Stomach (tissue), 9 donors: ENCODE results near the gene CDK15. TPM values are rescaled to one million over a fixed set of nuclear protein-coding genes. Genes with fewer than 3 reads are reported as not detected.

Experiments used
- DNase-seq, 2 donors: peaks; one replicate each; pipeline versions ENCODE4 v3.0.0 to v3.0.0-alpha.2; 2013 to 2019
- H3K27ac ChIP-seq, 5 donors: fragments of 200-600 bp in 4 of 5; sonication (generic) in 4 of 5; one replicate each; pipeline ENCODE4 v1.5.1; 2013 to 2019; ENCODE audit warnings: mild to moderate bottlenecking in 1 of 5, moderate library complexity in 1 of 5
- H3K27me3 ChIP-seq, 3 donors: fragments of 200-600 bp; sonication (generic); one replicate each; pipeline ENCODE4 v1.5.1; 2017 to 2019; ENCODE audit warnings: mixed run types in 1 of 3
- H3K36me3 ChIP-seq, 4 donors: fragments of 200-600 bp; sonication (generic); 1 replicate in 3 of 4; 2 replicates in 1 of 4; pipeline ENCODE4 v1.5.1; 2016 to 2019
- H3K4me1 ChIP-seq, 4 donors: fragments of 200-600 bp; sonication (generic); one replicate each; pipeline ENCODE4 v1.5.1; 2016 to 2019
- H3K4me3 ChIP-seq, 4 donors: fragments of 200-600 bp; sonication (generic) in 3 of 4; one replicate each; pipeline ENCODE4 v1.5.1; 2016 to 2019; ENCODE audit warnings: mild to moderate bottlenecking in 1 of 4
- H3K9me3 ChIP-seq, 4 donors: fragments of 200-600 bp; sonication (generic); one replicate each; pipeline ENCODE4 v1.5.1; 2016 to 2019
- EP300 ChIP-seq: sonication (generic); formaldehyde crosslinking; IDR thresholded peaks from one replicate; pipeline ENCODE4 v1.6.1; 2017; ENCODE audit warnings: antibody characterized with exemption
- POLR2A ChIP-seq, 4 donors: fragments of 450-650 bp; IDR thresholded peaks; one replicate each; pipeline ENCODE4 v1.6.1; 2016; ENCODE audit warnings: antibody characterized with exemption in 4 of 4, control low read depth in 2 of 4, mild to moderate bottlenecking in 1 of 4, moderate library complexity in 1 of 4
- POLR2AphosphoS5 ChIP-seq, 3 donors: sonication (generic); formaldehyde crosslinking; IDR thresholded peaks; one replicate each; pipeline ENCODE4 v1.6.1; 2016; ENCODE audit warnings: antibody characterized with exemption in 3 of 3
- WGBS, 5 donors: extraction: QIAGEN DNeasy Blood & Tissue Kit in 3 of 5; methylation state at CpG; one replicate each; pipeline versions ENCODE4 v1.1.5 to v1.1.7; 2013 to 2018; 5-methylcytosine and 5-hydroxymethylcytosine counted together
- intact Hi-C: fragments of 100-400 bp; cut with DNase I; formaldehyde crosslinking; loops from one replicate; pipeline ENCODE4 v1.15.1; 2023; ENCODE audit warnings: low total_unique reads
- polyA plus RNA-seq, 3 donors: library from polyadenylated mRNA; stranded (reverse); fragments of 200-250 nt; gene quantifications; one replicate each; pipeline ENCODE4 v1.2.3, GENCODE V29; 2013
- total RNA-seq, 5 donors: library from RNA; depleted of rRNA; stranded (reverse); fragments of >200 nt; gene quantifications; one replicate each; pipeline versions ENCODE4 v1.1.0 to v1.2.3, GENCODE V29; 2014 to 2016
- TF ChIP-seq, protein P1 (sequence below), 7 experiments: fragments of 450-650 bp in 4 of 7; fragments of 200-600 bp in 3 of 7; sonication (generic) in 3 of 7; IDR thresholded peaks; one replicate each; pipeline ENCODE4 v1.5.1; 2016 to 2019; ENCODE audit warnings: antibody characterized with exemption in 7 of 7, control low read depth in 2 of 7, mild to moderate bottlenecking in 1 of 7
- donor health status: healthy with polysubstance abuse.
- donor health status: Bipolar disorder and iron deficiency.
- donor health status: healthy.

Gene CDK15
- total and polyA plus RNA-seq, 8 donors, result 0.08 to 24.1 (median 3.2) TPM; not detected in 2

DNA sequence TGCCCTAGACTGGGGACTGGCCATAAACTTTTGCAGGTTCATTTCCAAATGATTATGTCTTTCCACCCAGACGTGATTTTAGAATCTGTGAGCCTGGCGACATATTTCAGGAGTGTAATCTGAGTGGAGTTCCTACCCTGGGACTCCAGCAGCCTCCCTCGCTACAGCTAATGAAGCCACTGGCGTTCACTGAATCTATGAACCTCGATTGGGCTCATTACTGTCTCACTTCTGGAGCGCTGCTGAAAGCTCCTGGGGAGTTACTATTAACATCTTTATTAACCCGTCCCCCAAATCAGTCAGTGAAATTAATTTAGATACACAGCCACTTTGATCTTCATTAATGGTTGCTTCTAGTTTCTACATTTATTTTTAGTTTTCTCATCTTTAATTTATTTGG, 56.5 kb downstream of the CDK15 start:
- no peak overlapping the region for H3K4me3 ChIP-seq
- no peaks in the 10 kb centered on the region for H3K36me3 ChIP-seq
- 90 to 94% (median 91%) methylated on average over 7 of the region's 7 CpGs for WGBS, 5 donors
- peaks cover 0 to 53% (median 6%) of the 10 kb centered on the region in 3 donors for H3K27me3 ChIP-seq
- H3K27ac ChIP-seq, result no peak overlapping the region
- H3K9me3 ChIP-seq, result no peaks in the 10 kb centered on the region
- intact Hi-C loops, result loop anchor here (5.0 kb wide), 1 partner anchor 319 kb away; no protein-coding TSS in a partner anchor
- DNase-seq, result no peak
- peaks cover 0 to 46% (median 8%) of the 10 kb centered on the region in 4 donors for H3K4me1 ChIP-seq
- TF ChIP-seq POLR2A (IDR thresholded peaks at IDR 0.05), result no peak
- TF ChIP-seq POLR2AphosphoS5 (IDR thresholded peaks at IDR 0.05), result no peak
- TF ChIP-seq EP300, result no peak
- TF ChIP-seq, protein P1, sequence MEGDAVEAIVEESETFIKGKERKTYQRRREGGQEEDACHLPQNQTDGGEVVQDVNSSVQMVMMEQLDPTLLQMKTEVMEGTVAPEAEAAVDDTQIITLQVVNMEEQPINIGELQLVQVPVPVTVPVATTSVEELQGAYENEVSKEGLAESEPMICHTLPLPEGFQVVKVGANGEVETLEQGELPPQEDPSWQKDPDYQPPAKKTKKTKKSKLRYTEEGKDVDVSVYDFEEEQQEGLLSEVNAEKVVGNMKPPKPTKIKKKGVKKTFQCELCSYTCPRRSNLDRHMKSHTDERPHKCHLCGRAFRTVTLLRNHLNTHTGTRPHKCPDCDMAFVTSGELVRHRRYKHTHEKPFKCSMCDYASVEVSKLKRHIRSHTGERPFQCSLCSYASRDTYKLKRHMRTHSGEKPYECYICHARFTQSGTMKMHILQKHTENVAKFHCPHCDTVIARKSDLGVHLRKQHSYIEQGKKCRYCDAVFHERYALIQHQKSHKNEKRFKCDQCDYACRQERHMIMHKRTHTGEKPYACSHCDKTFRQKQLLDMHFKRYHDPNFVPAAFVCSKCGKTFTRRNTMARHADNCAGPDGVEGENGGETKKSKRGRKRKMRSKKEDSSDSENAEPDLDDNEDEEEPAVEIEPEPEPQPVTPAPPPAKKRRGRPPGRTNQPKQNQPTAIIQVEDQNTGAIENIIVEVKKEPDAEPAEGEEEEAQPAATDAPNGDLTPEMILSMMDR (IDR thresholded peaks at IDR 0.05), result no peak

DNA sequence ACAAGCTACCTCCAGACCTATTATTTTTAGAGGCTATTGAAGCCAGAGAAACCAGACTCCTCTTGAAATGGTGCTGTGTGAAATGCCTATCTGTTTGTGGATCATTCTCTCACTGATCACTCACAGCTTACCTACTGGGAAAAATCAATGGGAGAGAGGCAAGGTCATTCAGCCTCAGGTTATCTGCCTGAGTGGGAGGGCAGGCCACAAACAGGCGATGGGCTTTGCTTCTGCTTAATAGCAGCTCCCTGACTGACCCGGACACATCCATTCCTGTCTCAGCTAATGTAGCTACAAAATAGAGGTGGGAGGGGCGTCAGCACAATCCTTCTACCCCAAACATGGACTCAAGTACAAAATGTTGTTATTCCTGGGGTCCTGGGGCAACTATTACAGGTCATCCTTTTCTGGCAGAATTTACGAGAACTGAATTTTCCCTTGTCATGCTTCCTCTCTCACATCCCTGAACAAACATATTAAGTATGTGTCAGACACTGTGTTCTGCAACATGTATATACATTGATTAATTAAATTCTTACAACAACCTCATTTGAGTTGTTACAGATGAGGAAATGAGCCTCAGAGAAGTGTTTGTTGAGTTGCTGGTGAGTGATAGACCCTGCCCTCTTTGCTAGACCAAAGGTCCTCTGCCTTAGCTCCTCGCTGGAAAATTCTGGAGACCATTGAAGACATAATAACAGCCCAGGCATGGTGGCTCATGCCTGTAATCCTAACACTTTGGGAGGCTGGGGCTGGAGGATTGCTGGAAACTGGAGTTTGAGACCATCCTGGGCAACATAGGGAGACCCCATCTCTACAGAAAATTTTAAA, 60.5 kb downstream of the CDK15 start:
- intact Hi-C loops, result no loop called here
- TF ChIP-seq POLR2A (IDR thresholded peaks at IDR 0.05) (no peak), POLR2AphosphoS5 (IDR thresholded peaks at IDR 0.05) (no peak), EP300 (no peak)
- TF ChIP-seq, protein P1 (IDR thresholded peaks at IDR 0.05), result no peak
- Histone ChIP-seq H3K27ac (no peak overlapping the region), H3K27me3 (peaks cover 0 to 22% (median 0%) of the 10 kb centered on the region in 3 donors), H3K4me3 (no peak overlapping the region), H3K36me3 (no peaks in the 10 kb centered on the region), H3K9me3 (no peaks in the 10 kb centered on the region), H3K4me1 (peaks cover 0 to 14% (median 0%) of the 10 kb centered on the region in 4 donors)
- DNase-seq, result peak in 1 of 2 donors; percentile 21
- 37 to 65% (median 56%) methylated on average over 5 of the region's 5 CpGs for WGBS, 5 donors

DNA sequence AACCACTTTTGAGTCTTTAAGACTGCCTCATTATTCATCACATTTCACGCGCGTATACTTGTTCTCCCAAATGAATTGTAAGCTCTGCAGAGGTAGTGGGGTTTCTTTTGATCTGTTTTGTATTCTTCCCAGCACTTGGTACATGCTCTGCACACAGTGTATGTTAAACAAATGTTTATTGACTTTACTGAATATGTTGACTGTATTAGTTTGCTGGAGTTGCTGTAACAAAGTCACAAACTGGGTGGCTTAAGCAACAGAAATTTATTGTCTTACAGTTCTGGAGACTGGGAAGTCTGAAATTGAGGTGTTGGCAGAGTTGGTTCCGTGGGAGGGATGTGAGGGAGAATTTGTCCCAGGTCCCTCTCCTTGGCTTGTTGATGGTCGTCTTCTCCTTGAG, 65.1 kb downstream of the CDK15 start:
- TF ChIP-seq, protein P1 (IDR thresholded peaks at IDR 0.05), result no peak
- TF ChIP-seq EP300 (no peak), POLR2A (IDR thresholded peaks at IDR 0.05) (no peak), POLR2AphosphoS5 (IDR thresholded peaks at IDR 0.05) (no peak)
- DNase-seq, result no peak
- H3K4me1 ChIP-seq, result peaks cover 0 to 9% (median 0%) of the 10 kb centered on the region in 4 donors
- no peaks in the 10 kb centered on the region for H3K36me3 ChIP-seq
- H3K27me3 ChIP-seq, result peaks cover 0 to 12% (median 0%) of the 10 kb centered on the region in 3 donors
- no peaks in the 10 kb centered on the region for H3K9me3 ChIP-seq
- intact Hi-C loops, result no loop called here
- H3K4me3 ChIP-seq, result no peak overlapping the region
- WGBS, 5 donors, result 93 to 98% (median 97%) methylated on average over 5 of the region's 5 CpGs
- H3K27ac ChIP-seq, result no peak overlapping the region

DNA sequence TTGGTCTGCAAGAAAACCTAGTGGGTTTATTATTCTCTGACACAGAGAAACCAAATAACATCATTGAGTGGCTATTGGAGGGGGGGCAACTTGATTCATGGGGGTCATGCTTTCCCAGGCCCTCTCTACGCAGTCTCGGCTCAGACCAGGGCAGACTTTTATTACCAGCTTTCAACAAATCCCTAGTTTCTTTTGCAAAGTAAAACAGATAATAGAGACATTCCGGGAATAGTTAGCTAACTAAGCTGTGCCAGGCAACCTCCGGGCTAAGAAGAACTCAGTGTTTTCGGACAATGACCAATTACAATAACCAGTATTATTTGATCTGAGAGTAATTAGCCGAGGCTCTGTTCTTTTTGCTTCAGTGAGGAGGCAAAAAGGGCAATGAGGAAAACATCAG, 66.3 kb downstream of the CDK15 start:
- no peaks in the 10 kb centered on the region for H3K9me3 ChIP-seq
- no peaks in the 10 kb centered on the region for H3K36me3 ChIP-seq
- H3K27me3 ChIP-seq, result peaks cover 0 to 7% (median 0%) of the 10 kb centered on the region in 3 donors
- WGBS, 5 donors, result 84 to 91% (median 89%) methylated on average over 6 of the region's 6 CpGs
- intact Hi-C loops, result no loop called here
- no peak for DNase-seq
- no peaks in the 10 kb centered on the region for H3K4me1 ChIP-seq
- H3K4me3 ChIP-seq, result no peak overlapping the region
- no peak for TF ChIP-seq POLR2AphosphoS5 (IDR thresholded peaks at IDR 0.05)
- TF ChIP-seq EP300, result no peak
- no peak for TF ChIP-seq POLR2A (IDR thresholded peaks at IDR 0.05)
- TF ChIP-seq, protein P1 (IDR thresholded peaks at IDR 0.05), result no peak
- no peak overlapping the region for H3K27ac ChIP-seq
